ENCODE results near the gene FNDC1. TPM values are rescaled to one million over a fixed set of nuclear protein-coding genes. Genes with fewer than 3 reads are reported as not detected.

FNDC1 gene
- total RNA-seq, 1 donor from 2014 or later, result 0.09 TPM

GRCh38 chr6:159304641-159305040, 135.4 kb downstream of the FNDC1 start:
- H3K4me1 Mint-ChIP-seq, result peaks cover 5% of the 10 kb centered on the region
- no peaks in the 10 kb centered on the region for H3K36me3 Mint-ChIP-seq (ENCODE audit: low read depth)
- TF ChIP-seq CTCF (conservative IDR thresholded peaks at IDR 0.05), result no peak
- no peak for DNase-seq (ENCODE audit: low read depth, low spot score)
- H3K4me3 Mint-ChIP-seq, result no peak overlapping the region
- no peak overlapping the region for H3K27ac Mint-ChIP-seq (ENCODE audit: unreplicated experiment)
- no peaks in the 10 kb centered on the region for H3K9me3 Mint-ChIP-seq
- H3K27me3 Mint-ChIP-seq (ENCODE audit: low read depth), result no peaks in the 10 kb centered on the region

GRCh38 chr6:159305159-159305558, 136.0 kb downstream of the FNDC1 start:
- no peak for DNase-seq (ENCODE audit: low read depth, low spot score)
- Mint-ChIP-seq H3K4me3 (no peak overlapping the region), H3K27ac (ENCODE audit: unreplicated experiment) (no peak overlapping the region), H3K9me3 (no peaks in the 10 kb centered on the region), H3K4me1 (peaks cover 5% of the 10 kb centered on the region), H3K36me3 (ENCODE audit: low read depth) (no peaks in the 10 kb centered on the region), H3K27me3 (ENCODE audit: low read depth) (no peaks in the 10 kb centered on the region)
- TF ChIP-seq CTCF (conservative IDR thresholded peaks at IDR 0.05), result no peak

GRCh38 chr6:159305804-159306537, 136.8 kb downstream of the FNDC1 start:
- Mint-ChIP-seq H3K27ac (ENCODE audit: unreplicated experiment) (no peak overlapping the region), H3K4me3 (no peak overlapping the region), H3K36me3 (ENCODE audit: low read depth) (no peaks in the 10 kb centered on the region), H3K27me3 (ENCODE audit: low read depth) (no peaks in the 10 kb centered on the region), H3K4me1 (peaks cover 5% of the 10 kb centered on the region), H3K9me3 (no peaks in the 10 kb centered on the region)
- no peak for DNase-seq (ENCODE audit: low read depth, low spot score)
- no peak for TF ChIP-seq CTCF (conservative IDR thresholded peaks at IDR 0.05)

- Mint-ChIP-seq H3K27ac (ENCODE audit: unreplicated experiment) (no peak overlapping the region), H3K4me1 (peaks cover 5% of the 10 kb centered on the region), H3K4me3 (no peak overlapping the region), H3K36me3 (ENCODE audit: low read depth) (no peaks in the 10 kb centered on the region), H3K27me3 (ENCODE audit: low read depth) (no peaks in the 10 kb centered on the region), H3K9me3 (no peaks in the 10 kb centered on the region)
- DNase-seq (ENCODE audit: low read depth, low spot score), result no peak
- no peak for TF ChIP-seq CTCF (conservative IDR thresholded peaks at IDR 0.05)
These were observed 138.1 kb downstream of the FNDC1 start for GRCh38 chr6:159307246-159307790.

- no peaks in the 10 kb centered on the region for H3K36me3 Mint-ChIP-seq (ENCODE audit: low read depth)
- peaks cover 5% of the 10 kb centered on the region for H3K4me1 Mint-ChIP-seq
- no peak for DNase-seq (ENCODE audit: low read depth, low spot score)
- no peak for TF ChIP-seq CTCF (conservative IDR thresholded peaks at IDR 0.05)
- no peaks in the 10 kb centered on the region for H3K9me3 Mint-ChIP-seq
- no peak overlapping the region for H3K4me3 Mint-ChIP-seq
- no peaks in the 10 kb centered on the region for H3K27me3 Mint-ChIP-seq (ENCODE audit: low read depth)
- no peak overlapping the region for H3K27ac Mint-ChIP-seq (ENCODE audit: unreplicated experiment)
These were observed 139.0 kb downstream of the FNDC1 start for GRCh38 chr6:159308198-159308597.

All from neural crest cell (in vitro differentiated cells).